WI38 (cell line): ENCODE data around the gene PBX1.

Experiments used
- H3K4me3 ChIP-seq: 2 replicates; pipeline ENCODE4 v1.5.1; 2011; ENCODE audit warnings: low read depth, mild to moderate bottlenecking, control low read depth, low read length
- TF ChIP-seq, protein P1 (sequence below): IDR thresholded peaks from 2 replicates; pipeline ENCODE4 v1.5.1; 2012; ENCODE audit warnings: low read depth, mild to moderate bottlenecking, control low read depth, low read length

The PBX1 gene

GRCh38 chr1:164746632-164747031, 187.6 kb downstream of the PBX1 start:
- no peak overlapping the region for H3K4me3 ChIP-seq
- TF ChIP-seq, protein P1, sequence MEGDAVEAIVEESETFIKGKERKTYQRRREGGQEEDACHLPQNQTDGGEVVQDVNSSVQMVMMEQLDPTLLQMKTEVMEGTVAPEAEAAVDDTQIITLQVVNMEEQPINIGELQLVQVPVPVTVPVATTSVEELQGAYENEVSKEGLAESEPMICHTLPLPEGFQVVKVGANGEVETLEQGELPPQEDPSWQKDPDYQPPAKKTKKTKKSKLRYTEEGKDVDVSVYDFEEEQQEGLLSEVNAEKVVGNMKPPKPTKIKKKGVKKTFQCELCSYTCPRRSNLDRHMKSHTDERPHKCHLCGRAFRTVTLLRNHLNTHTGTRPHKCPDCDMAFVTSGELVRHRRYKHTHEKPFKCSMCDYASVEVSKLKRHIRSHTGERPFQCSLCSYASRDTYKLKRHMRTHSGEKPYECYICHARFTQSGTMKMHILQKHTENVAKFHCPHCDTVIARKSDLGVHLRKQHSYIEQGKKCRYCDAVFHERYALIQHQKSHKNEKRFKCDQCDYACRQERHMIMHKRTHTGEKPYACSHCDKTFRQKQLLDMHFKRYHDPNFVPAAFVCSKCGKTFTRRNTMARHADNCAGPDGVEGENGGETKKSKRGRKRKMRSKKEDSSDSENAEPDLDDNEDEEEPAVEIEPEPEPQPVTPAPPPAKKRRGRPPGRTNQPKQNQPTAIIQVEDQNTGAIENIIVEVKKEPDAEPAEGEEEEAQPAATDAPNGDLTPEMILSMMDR = no peak

DNA sequence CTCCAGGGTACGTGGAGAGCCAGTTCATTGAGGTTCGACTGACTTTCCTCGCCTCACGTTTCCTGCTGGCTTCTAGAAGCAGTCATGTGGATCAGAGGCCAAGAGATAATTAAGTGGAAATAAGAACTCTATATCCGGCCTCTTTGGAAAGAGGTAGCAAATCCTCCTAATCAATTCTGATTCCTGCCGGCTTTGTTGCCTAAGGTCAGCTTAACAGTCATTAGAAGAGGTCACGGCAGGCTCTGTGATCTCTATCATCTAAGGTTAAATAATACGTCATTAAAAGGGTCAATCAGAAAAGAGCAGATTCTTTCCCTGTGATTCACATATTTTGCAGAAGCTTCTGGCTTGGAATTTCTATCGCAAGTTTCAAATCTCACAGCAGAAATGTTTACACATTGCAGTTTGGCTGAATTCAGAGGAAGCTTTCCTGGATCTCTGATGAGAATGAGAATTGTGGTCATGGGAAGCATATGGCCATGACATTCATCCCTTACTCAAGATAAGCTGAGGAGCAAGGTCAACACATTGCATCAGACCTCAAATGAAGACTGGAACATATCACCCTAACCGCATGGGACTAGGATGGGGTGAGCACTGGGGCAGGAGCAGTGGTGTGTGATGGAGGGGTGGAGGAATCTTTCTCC, 189.4 kb downstream of the PBX1 start:
- H3K4me3 ChIP-seq = no peak overlapping the region
- TF ChIP-seq, protein P1 = no peak

- TF ChIP-seq, protein P1 = no peak
- no peak overlapping the region for H3K4me3 ChIP-seq
Measured at GRCh38 chr1:164753521-164754077, 194.6 kb downstream of the PBX1 start.

- TF ChIP-seq, protein P1 = no peak
- H3K4me3 ChIP-seq = no peak overlapping the region
Measured at GRCh38 chr1:164754088-164754600, 195.2 kb downstream of the PBX1 start.

DNA sequence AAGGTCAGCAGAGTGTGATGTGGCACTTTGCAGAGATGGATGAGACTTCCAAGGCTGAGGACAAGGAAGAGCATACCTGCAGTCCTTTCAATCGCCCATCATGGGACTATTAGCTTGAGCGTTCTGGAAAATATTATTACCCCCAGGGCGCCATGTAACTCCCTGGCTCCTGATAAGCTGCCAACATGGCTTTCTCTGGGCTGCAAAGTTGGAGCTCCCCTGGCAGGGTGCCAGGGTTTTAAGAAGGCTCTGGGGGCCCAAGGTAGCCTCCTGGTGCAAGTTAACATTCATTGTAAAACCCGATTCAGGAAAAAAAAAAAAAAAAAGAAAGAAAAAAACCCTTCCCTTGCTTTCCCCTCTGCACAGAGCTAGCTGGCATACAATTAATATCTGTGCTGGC, 196.7 kb downstream of the PBX1 start:
- H3K4me3 ChIP-seq = no peak overlapping the region
- TF ChIP-seq, protein P1 = no peak

GRCh38 chr1:164756741-164757140, 197.8 kb downstream of the PBX1 start:
- H3K4me3 ChIP-seq = no peak overlapping the region
- TF ChIP-seq, protein P1 = no peak

DNA sequence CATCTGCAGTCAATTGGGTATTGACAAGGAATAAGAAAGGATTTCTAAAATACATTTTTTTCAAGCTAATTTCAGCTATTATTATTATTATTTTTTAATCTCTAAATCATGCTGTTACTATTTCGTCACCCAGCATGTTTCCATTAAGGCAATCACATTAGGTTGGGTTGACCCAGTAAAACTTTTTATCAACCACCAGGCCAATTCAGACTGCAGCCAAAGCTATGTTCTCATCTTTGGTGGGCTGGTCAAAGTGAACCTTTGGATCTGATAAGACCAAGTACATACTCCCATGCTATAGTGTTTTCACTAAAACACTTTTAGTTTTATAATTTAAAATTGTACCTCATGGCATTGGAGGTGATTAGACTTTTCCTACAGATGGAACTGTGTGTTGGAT, 198.6 kb downstream of the PBX1 start:
- TF ChIP-seq, protein P1 = no peak
- H3K4me3 ChIP-seq = no peak overlapping the region
